DND-41 (cell line): ENCODE data around the gene MPO.

ENCODE experiments used
- ATAC-seq: fragments of 200-7000 bp; cut with Tn5 transposase; 3 replicates; pipeline ENCODE4 v1.9.1; 2021; ENCODE audit warnings: low read depth; ENCODE audit not compliant: insufficient read depth
- DNase-seq: peaks from one replicate; pipeline ENCODE4 v3.0.0-alpha.2; 2020
- H2AFZ ChIP-seq: 2 replicates; pipeline ENCODE4 v1.6.0; 2012; ENCODE audit warnings: low read depth, low read length
- H3K27ac ChIP-seq: 2 replicates; pipeline ENCODE4 v1.5.1; 2012; ENCODE audit warnings: low read length, inconsistent platforms
- H3K27me3 ChIP-seq: fragments of 200-600 bp; sonication (generic); 2 replicates; pipeline ENCODE4 v1.6.0; 2012; ENCODE audit warnings: low read length, mild to moderate bottlenecking, inconsistent platforms; ENCODE audit not compliant: insufficient read depth, poor library complexity
- H3K36me3 ChIP-seq: 2 replicates; pipeline ENCODE4 v1.5.1; 2012; ENCODE audit warnings: low read length, inconsistent platforms; ENCODE audit not compliant: insufficient read depth
- H3K4me1 ChIP-seq: 2 replicates; pipeline ENCODE4 v1.5.1; 2012; ENCODE audit warnings: mild to moderate bottlenecking, low read length; ENCODE audit not compliant: insufficient read depth
- H3K4me2 ChIP-seq: 2 replicates; pipeline ENCODE4 v1.6.0; 2012; ENCODE audit warnings: mild to moderate bottlenecking, moderate library complexity, low read length, inconsistent platforms; ENCODE audit not compliant: insufficient read depth
- H3K4me3 ChIP-seq, 2 experiments: fragments of 200-600 bp in 1 of 2; shearing (Covaris generic) in 1 of 2; 2 replicates each; pipeline ENCODE4 v1.5.1; 2012 to 2016; ENCODE audit warnings: inconsistent platforms in 2 of 2, low read length in 2 of 2, mild to moderate bottlenecking in 2 of 2, low read depth in 1 of 2, moderate library complexity in 1 of 2
- H3K79me2 ChIP-seq: 2 replicates; pipeline ENCODE4 v1.6.0; 2012; ENCODE audit warnings: low read length, inconsistent platforms; ENCODE audit not compliant: insufficient read depth
- H3K9ac ChIP-seq: 2 replicates; pipeline ENCODE4 v1.6.0; 2012; ENCODE audit warnings: low read depth, mild to moderate bottlenecking, inconsistent platforms, low read length, moderate library complexity
- H3K9me3 ChIP-seq: 2 replicates; pipeline ENCODE4 v1.5.1; 2012; ENCODE audit warnings: low read length, moderate library complexity, mild to moderate bottlenecking, inconsistent platforms; ENCODE audit not compliant: insufficient read depth, severe bottlenecking
- H4K20me1 ChIP-seq: 2 replicates; pipeline ENCODE4 v1.6.0; 2012; ENCODE audit warnings: low read length; ENCODE audit not compliant: insufficient read depth
- EZH2 ChIP-seq: IDR thresholded peaks from 3 replicates; pipeline ENCODE4 v1.6.1; 2012; ENCODE audit warnings: borderline replicate concordance, low read depth, mild to moderate bottlenecking, moderate library complexity, low read length, inconsistent platforms; ENCODE audit not compliant: severe bottlenecking
- TF ChIP-seq, protein P1 (sequence below): IDR thresholded peaks from 2 replicates; pipeline ENCODE4 v1.5.1; 2012; ENCODE audit warnings: borderline replicate concordance, low read length, moderate library complexity, mild to moderate bottlenecking; ENCODE audit not compliant: poor library complexity, severe bottlenecking; ENCODE audit errors: extremely low read depth

The MPO gene

DNA sequence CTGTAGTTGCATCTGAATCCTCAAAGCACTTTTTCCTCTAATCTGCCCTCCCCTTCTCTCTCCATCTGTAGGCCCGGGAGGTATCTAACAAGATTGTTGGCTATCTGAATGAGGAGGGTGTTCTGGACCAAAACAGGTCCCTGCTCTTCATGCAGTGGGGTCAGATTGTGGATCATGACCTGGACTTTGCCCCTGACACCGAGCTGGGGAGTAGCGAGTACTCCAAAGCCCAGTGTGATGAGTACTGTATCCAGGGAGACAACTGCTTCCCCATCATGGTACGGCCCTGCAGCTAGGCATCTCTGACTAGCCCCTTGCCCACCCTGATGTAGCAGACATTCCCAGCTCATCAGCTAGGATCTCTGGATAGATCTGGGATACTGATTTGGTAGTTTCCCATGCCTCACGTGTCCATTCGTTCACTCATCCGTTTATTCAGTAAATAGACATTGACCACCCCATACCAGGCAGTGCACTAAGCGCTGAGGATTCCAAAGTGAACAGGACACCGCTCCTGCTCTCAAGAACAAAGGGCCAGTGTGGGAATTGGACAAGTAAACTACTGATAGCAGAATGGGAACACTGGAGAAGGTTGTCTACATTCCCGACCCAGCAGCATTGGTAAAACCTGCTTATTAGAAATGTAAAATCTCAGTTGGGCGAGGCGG lies 30.3 kb downstream of the MPO start:
- Histone ChIP-seq H3K27ac (no peak overlapping the region), H2AFZ (no peak overlapping the region), H3K9ac (no peak overlapping the region), H3K9me3 (no peaks in the 10 kb centered on the region), H4K20me1 (no peaks in the 10 kb centered on the region; the same call in 1 of the 2 replicates), H3K36me3 (no peaks in the 10 kb centered on the region), H3K4me1 (no peaks in the 10 kb centered on the region), H3K4me3 (no peak overlapping the region), H3K27me3 (peaks cover 35% of the 10 kb centered on the region), H3K4me2 (no peak overlapping the region), H3K79me2 (no peaks in the 10 kb centered on the region)
- no peak for ATAC-seq
- no peak for DNase-seq
- no peak for TF ChIP-seq EZH2
- TF ChIP-seq, protein P1, sequence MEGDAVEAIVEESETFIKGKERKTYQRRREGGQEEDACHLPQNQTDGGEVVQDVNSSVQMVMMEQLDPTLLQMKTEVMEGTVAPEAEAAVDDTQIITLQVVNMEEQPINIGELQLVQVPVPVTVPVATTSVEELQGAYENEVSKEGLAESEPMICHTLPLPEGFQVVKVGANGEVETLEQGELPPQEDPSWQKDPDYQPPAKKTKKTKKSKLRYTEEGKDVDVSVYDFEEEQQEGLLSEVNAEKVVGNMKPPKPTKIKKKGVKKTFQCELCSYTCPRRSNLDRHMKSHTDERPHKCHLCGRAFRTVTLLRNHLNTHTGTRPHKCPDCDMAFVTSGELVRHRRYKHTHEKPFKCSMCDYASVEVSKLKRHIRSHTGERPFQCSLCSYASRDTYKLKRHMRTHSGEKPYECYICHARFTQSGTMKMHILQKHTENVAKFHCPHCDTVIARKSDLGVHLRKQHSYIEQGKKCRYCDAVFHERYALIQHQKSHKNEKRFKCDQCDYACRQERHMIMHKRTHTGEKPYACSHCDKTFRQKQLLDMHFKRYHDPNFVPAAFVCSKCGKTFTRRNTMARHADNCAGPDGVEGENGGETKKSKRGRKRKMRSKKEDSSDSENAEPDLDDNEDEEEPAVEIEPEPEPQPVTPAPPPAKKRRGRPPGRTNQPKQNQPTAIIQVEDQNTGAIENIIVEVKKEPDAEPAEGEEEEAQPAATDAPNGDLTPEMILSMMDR, result no peak

DNA sequence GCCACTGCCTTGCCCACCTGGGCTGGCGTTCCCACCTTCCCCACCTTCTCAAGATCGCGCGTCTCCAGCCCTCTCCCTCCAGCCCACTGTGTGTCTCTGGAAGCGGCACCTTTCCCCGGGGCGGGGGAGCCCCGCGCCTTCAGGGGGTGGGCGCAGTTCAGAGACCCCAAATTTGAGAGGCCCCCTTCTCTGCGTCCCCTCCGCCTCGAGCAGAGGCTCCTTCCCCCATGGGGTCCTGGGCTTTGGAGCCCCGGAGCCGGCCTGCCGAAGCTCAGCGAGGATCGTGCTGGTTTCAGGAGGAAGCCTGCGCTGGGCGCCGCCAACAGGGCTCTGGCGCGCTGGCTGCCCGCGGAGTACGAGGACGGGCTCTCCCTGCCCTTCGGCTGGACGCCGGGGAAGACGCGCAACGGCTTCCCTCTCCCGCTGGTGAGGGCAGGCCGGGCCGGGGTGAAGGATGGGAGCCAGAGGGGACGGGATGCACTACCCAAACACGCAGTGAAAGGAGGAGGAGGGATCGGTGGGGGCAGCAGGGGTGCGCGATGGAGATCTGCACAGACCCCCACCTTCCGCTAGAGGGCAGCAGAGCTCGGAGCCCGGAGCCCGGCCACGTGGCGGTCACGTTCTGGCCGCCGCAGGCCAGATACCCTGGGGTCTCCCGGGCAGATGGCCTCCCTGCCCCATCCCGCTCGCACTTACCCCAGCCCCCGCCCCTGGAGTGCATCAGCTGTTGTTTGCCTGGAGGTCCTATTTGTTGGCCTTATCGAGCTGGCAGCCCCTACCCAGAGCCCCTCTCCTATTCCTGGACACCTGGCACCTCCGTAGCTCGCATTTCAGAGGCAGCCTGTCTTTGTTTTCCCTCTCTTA lies 31.2 kb downstream of the MPO start:
- Histone ChIP-seq H4K20me1 (no peaks in the 10 kb centered on the region; the same call in 1 of the 2 replicates), H2AFZ (no peak overlapping the region), H3K4me2 (no peak overlapping the region), H3K27me3 (peaks cover 44% of the 10 kb centered on the region), H3K4me1 (no peaks in the 10 kb centered on the region), H3K9me3 (no peaks in the 10 kb centered on the region), H3K4me3 (no peak overlapping the region), H3K79me2 (no peaks in the 10 kb centered on the region), H3K9ac (no peak overlapping the region), H3K27ac (no peak overlapping the region), H3K36me3 (no peaks in the 10 kb centered on the region)
- DNase-seq (peak; percentile 54), ATAC-seq (peak; percentile 82)
- TF ChIP-seq, protein P1, result peak; percentile 79
- TF ChIP-seq EZH2, result no peak

DNA sequence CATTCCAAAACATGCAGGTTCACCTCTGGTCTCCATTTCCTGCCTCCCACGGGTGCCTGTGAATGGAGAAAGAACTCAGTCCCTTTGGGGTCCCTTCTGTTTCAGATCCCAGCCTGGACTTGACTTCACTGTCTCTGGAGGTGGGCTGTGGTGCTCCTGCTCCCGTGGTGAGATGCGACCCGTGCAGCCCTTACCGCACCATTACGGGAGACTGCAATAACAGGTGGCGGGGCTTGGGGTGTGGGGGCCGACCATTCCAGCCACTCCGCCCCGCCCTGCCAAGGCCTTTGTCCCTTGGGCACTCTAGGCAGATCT lies 31.8 kb downstream of the MPO start:
- no peaks in the 10 kb centered on the region for H3K36me3 ChIP-seq

More for the DNA sequence above, 31.8 kb downstream of the MPO start:
- Histone ChIP-seq H3K27me3 (peaks cover 45% of the 10 kb centered on the region), H3K9ac (no peak overlapping the region), H2AFZ (no peak overlapping the region), H3K79me2 (no peaks in the 10 kb centered on the region), H4K20me1 (no peaks in the 10 kb centered on the region; the same call in 1 of the 2 replicates), H3K9me3 (no peaks in the 10 kb centered on the region), H3K4me1 (no peaks in the 10 kb centered on the region), H3K4me2 (no peak overlapping the region), H3K27ac (no peak overlapping the region), H3K4me3 (no peak overlapping the region)
- DNase-seq (no peak), ATAC-seq (no peak)
- TF ChIP-seq EZH2, result no peak
- TF ChIP-seq, protein P1, result no peak
